ENCODE results near the gene ADGRF1. TPM values are rescaled to one million over a fixed set of nuclear protein-coding genes. Genes with fewer than 3 reads are reported as not detected.

ADGRF1 gene
- total RNA-seq, 4 donors from 2014 or later = 0.64 to 1.2 TPM; not detected in 2

GRCh38 chr6:46967826-46968349 lies 74.2 kb downstream of the ADGRF1 start:
- H3K36me3 ChIP-seq = no peaks in the 10 kb centered on the region
- no peak overlapping the region for H3K27ac ChIP-seq
- H3K9me3 ChIP-seq = no peaks in the 10 kb centered on the region
- no peaks in the 10 kb centered on the region for H3K27me3 ChIP-seq
- TF ChIP-seq CTCF (IDR thresholded peaks at IDR 0.05) (no peak), EP300 (IDR thresholded peaks at IDR 0.05; ENCODE audit: low read depth) (no peak)
- intact Hi-C loops (cut with DNase I; ENCODE audit: low total_unique reads) (no loop called here), in situ Hi-C loops (cut with MboI; ENCODE audit: low pct_ligation_motif_present in 1 of 4, low pct_unique_long_range_greater_than_20kb in 1 of 4, low sequenced_read_pairs in 3 of 4) (no loop called here)
- DNase-seq = no peak
- no peak overlapping the region for H3K4me3 ChIP-seq
- no peaks in the 10 kb centered on the region for H3K4me1 ChIP-seq

- H3K27ac ChIP-seq = no peak overlapping the region
- no peaks in the 10 kb centered on the region for H3K36me3 ChIP-seq
- in situ Hi-C loops (cut with MboI; ENCODE audit: low pct_ligation_motif_present in 1 of 4, low pct_unique_long_range_greater_than_20kb in 1 of 4, low sequenced_read_pairs in 3 of 4) (no loop called here), intact Hi-C loops (cut with DNase I; ENCODE audit: low total_unique reads) (no loop called here)
- WGBS, 2 donors (ENCODE audit: low coverage in 1 of 2) = 67 to 71% methylated on average over 11 to 12 of the region's 12 CpGs
- DNase-seq = no peak
- no peak overlapping the region for H3K4me3 ChIP-seq
- TF ChIP-seq EP300 (IDR thresholded peaks at IDR 0.05; ENCODE audit: low read depth) = no peak
- TF ChIP-seq CTCF (IDR thresholded peaks at IDR 0.05) = no peak
- TF ChIP-seq POLR2AphosphoS5 (IDR thresholded peaks at IDR 0.05) = no peak
- no peak for TF ChIP-seq POLR2A (IDR thresholded peaks at IDR 0.05)
- no peaks in the 10 kb centered on the region for H3K27me3 ChIP-seq
- H3K4me1 ChIP-seq = no peaks in the 10 kb centered on the region
- no peaks in the 10 kb centered on the region for H3K9me3 ChIP-seq
Observed at GRCh38 chr6:46964716-46965519, 77.2 kb downstream of the ADGRF1 start.

- 71 to 82% methylated on average over 2 to 5 of the region's 5 CpGs for WGBS, 2 donors (ENCODE audit: low coverage in 1 of 2)
Observed at GRCh38 chr6:46963626-46964025, 78.5 kb downstream of the ADGRF1 start.

GRCh38 chr6:46963039-46963438 lies 79.1 kb downstream of the ADGRF1 start:
- Histone ChIP-seq H3K4me3 (no peak overlapping the region), H3K9me3 (no peaks in the 10 kb centered on the region), H3K27ac (no peak overlapping the region), H3K4me1 (no peaks in the 10 kb centered on the region), H3K27me3 (no peaks in the 10 kb centered on the region), H3K36me3 (no peaks in the 10 kb centered on the region)
- DNase-seq = no peak
- TF ChIP-seq POLR2AphosphoS5 (IDR thresholded peaks at IDR 0.05) (no peak), CTCF (IDR thresholded peaks at IDR 0.05) (no peak), EP300 (IDR thresholded peaks at IDR 0.05; ENCODE audit: low read depth) (no peak), POLR2A (IDR thresholded peaks at IDR 0.05) (no peak)
- in situ Hi-C loops (cut with MboI; ENCODE audit: low pct_ligation_motif_present in 1 of 4, low pct_unique_long_range_greater_than_20kb in 1 of 4, low sequenced_read_pairs in 3 of 4) = no loop called here
- intact Hi-C loops (cut with DNase I; ENCODE audit: low total_unique reads) = no loop called here

More at GRCh38 chr6:46963626-46964025, 78.5 kb downstream of the ADGRF1 start:
- no peak for TF ChIP-seq CTCF (IDR thresholded peaks at IDR 0.05)
- no peak for TF ChIP-seq POLR2A (IDR thresholded peaks at IDR 0.05)
- no peak for TF ChIP-seq EP300 (IDR thresholded peaks at IDR 0.05; ENCODE audit: low read depth)
- TF ChIP-seq POLR2AphosphoS5 (IDR thresholded peaks at IDR 0.05) = no peak
- intact Hi-C loops (cut with DNase I; ENCODE audit: low total_unique reads) (no loop called here), in situ Hi-C loops (cut with MboI; ENCODE audit: low pct_ligation_motif_present in 1 of 4, low pct_unique_long_range_greater_than_20kb in 1 of 4, low sequenced_read_pairs in 3 of 4) (no loop called here)
- Histone ChIP-seq H3K36me3 (no peaks in the 10 kb centered on the region), H3K4me1 (no peaks in the 10 kb centered on the region), H3K27ac (no peak overlapping the region), H3K9me3 (no peaks in the 10 kb centered on the region), H3K4me3 (no peak overlapping the region), H3K27me3 (no peaks in the 10 kb centered on the region)
- DNase-seq = no peak

All from transverse colon (tissue), 4 donors.